NB4 (cell line): Measurements from ENCODE around the gene STK40.

Experiments
- CTCF ChIP-seq: IDR thresholded peaks from one replicate; pipeline ENCODE4 v1.5.1; 2012; ENCODE audit warnings: low read depth, low read length
- POLR2A ChIP-seq: IDR thresholded peaks from 2 replicates; pipeline ENCODE4 v1.6.1; 2011; ENCODE audit warnings: mild to moderate bottlenecking; ENCODE audit not compliant: insufficient read length; ENCODE audit errors: extremely low read depth

DNA sequence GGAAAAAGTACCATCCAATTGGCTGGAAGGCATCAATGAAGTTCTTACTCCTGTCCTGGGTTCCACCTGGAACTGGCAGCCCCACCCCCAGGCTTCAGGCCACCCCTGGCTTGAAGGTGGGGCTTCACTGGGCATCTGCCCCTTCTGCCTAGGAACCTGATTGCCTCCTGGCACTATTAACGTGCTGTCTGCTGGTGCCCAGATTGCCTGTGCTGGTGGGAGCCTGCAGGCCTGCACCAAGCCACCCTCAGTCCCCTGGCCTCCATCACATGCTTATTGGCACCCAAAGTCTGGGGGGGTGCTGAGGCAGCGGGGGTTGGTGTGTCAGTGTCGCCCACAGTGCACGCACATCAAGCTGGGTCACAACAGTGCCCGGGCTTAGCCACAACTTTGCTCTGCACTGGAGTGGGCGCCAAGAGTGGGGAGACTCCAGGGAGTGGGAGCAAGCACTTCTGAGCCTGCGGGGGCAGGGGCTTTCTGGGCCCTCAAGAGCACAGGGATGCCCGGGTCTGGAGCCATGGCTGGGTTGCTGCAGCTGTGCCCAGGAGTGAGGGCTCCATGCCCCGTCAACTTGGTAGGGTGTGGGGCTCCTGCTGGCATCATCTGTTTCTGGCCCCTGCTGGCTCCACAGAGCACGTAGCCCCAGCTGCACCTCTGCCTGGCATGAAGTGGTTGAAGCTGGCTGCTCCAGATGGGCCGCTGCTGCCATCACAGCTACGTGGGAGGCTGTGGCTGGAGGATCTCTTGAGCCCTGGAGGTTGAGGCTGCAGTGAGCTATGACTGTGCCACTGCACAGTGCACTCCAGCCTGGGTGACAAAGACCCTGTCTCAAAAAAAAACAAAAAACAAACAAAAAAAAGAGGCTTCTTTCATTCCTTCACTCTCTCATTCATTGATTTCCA is 16.1 kb upstream of the STK40 start:
- TF ChIP-seq CTCF, result no peak
- TF ChIP-seq POLR2A, result no peak
